ENCODE results near the gene LMAN1L. TPM values are rescaled to one million over a fixed set of nuclear protein-coding genes. Genes with fewer than 3 reads are reported as not detected.

Gene LMAN1L
- polyA plus RNA-seq, 1 donor (not counting 4 experiments of a cell fraction or from before 2014, with no cell fraction given): not detected

DNA sequence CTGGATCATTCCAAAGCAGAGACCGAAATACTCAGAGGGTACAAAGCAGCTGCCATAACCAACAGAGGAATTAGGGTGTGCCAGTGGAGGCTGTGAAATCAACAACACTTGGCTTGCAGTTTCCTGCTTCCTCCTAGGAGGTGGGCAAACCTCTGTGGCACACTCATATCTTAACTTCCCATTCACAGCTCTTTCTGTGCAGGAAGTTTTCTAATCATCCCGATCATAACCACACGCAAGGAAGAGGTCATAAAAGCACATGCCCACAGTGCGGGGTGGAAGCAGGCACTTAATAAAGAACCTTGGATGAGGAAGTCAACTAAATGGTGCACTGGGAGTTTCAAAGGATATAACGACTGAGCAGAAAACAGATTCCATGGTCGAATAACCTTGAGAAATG, 55.4 kb downstream of the LMAN1L start:
- TF ChIP-seq EZH2 (IDR thresholded peaks at IDR 0.05; ENCODE audit: low read length): no peak
- TF ChIP-seq, protein P1, sequence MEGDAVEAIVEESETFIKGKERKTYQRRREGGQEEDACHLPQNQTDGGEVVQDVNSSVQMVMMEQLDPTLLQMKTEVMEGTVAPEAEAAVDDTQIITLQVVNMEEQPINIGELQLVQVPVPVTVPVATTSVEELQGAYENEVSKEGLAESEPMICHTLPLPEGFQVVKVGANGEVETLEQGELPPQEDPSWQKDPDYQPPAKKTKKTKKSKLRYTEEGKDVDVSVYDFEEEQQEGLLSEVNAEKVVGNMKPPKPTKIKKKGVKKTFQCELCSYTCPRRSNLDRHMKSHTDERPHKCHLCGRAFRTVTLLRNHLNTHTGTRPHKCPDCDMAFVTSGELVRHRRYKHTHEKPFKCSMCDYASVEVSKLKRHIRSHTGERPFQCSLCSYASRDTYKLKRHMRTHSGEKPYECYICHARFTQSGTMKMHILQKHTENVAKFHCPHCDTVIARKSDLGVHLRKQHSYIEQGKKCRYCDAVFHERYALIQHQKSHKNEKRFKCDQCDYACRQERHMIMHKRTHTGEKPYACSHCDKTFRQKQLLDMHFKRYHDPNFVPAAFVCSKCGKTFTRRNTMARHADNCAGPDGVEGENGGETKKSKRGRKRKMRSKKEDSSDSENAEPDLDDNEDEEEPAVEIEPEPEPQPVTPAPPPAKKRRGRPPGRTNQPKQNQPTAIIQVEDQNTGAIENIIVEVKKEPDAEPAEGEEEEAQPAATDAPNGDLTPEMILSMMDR (optimal IDR thresholded peaks at IDR 0.05 in 1 of 3, IDR thresholded peaks at IDR 0.05 in 1 of 3, conservative IDR thresholded peaks at IDR 0.05 in 1 of 3; ENCODE audit: extremely low read depth in 1 of 3, insufficient read depth in 2 of 3, low read length in 3 of 3): no peak
- Histone ChIP-seq H3K4me1 (ENCODE audit: control insufficient read depth, extremely low read depth, insufficient read depth, low read length) (peaks cover 78% of the 10 kb centered on the region), H3K36me3 (ENCODE audit: control insufficient read depth in 2 of 2, extremely low read depth in 1 of 2, insufficient read depth in 2 of 2, low read length in 2 of 2) (peaks cover 0 to 3% of the 10 kb centered on the region in 2 experiments), H3K4me3 (ENCODE audit: control insufficient read depth in 2 of 3, extremely low read depth in 1 of 3, insufficient read depth in 2 of 3, low read depth in 1 of 3, low read length in 3 of 3) (no peak overlapping the region), H3K9me1 (ENCODE audit: control insufficient read depth, extremely low read depth, insufficient read depth, low read length) (peaks cover 8% of the 10 kb centered on the region), H2AFZ (ENCODE audit: control insufficient read depth, low read length) (no peak overlapping the region), H3K27me3 (ENCODE audit: control insufficient read depth, extremely low read depth, insufficient read depth, low read length) (no peaks in the 10 kb centered on the region), H4K20me1 (ENCODE audit: control insufficient read depth, extremely low read depth, insufficient read depth, low read length) (peaks cover 13% of the 10 kb centered on the region), H3K4me2 (ENCODE audit: control insufficient read depth, extremely low read depth, insufficient read depth, low read depth, low read length) (peak overlapping the region; percentile 9), H3K9me3 (ENCODE audit: control insufficient read depth, low read depth, low read length) (no peaks in the 10 kb centered on the region), H3K9ac (ENCODE audit: control insufficient read depth, extremely low read depth, insufficient read depth, low read length) (no peak overlapping the region), H3K27ac (ENCODE audit: control insufficient read depth, insufficient read depth, low read length) (no peak overlapping the region), H3K79me2 (ENCODE audit: control insufficient read depth, insufficient read depth, low read length) (peaks cover 58% of the 10 kb centered on the region)
- dilution Hi-C loops (cut with MboI; ENCODE audit: extremely low pct_ligation_motif_present, low sequenced_read_pairs): no loop called here
- DNase-seq (ENCODE audit: low read depth, low spot score) (no peak), FAIRE-seq (no peak)

DNA sequence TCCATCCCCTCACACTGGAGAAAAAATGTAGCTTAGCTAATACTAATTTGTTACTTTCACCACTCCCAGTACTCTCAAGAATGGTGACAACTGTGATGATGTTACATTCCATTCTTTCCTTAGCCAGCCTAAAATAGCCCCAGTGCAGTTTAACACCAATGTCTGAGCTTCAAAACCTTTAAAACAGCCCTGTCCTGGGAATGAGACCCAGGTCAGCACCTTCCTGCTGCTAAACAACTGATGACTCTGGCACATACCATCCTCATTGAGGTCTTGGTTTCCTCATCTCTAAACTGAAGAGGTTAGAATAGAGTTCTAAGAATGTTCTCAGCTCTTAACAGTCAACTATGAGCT, 56.7 kb downstream of the LMAN1L start:
- H3K9me1 ChIP-seq (ENCODE audit: control insufficient read depth, extremely low read depth, insufficient read depth, low read length): peaks cover 6% of the 10 kb centered on the region
- no peak overlapping the region for H2AFZ ChIP-seq (ENCODE audit: control insufficient read depth, low read length)
- no peak for DNase-seq (ENCODE audit: low read depth, low spot score)
- no peaks in the 10 kb centered on the region for H3K27me3 ChIP-seq (ENCODE audit: control insufficient read depth, extremely low read depth, insufficient read depth, low read length)
- peak overlapping the region; percentile 68 for H3K4me2 ChIP-seq (ENCODE audit: control insufficient read depth, extremely low read depth, insufficient read depth, low read depth, low read length)
- H3K9ac ChIP-seq (ENCODE audit: control insufficient read depth, extremely low read depth, insufficient read depth, low read length): no peak overlapping the region
- peaks cover 13% of the 10 kb centered on the region for H4K20me1 ChIP-seq (ENCODE audit: control insufficient read depth, extremely low read depth, insufficient read depth, low read length)
- TF ChIP-seq EZH2 (IDR thresholded peaks at IDR 0.05; ENCODE audit: low read length): no peak
- TF ChIP-seq, protein P1 (optimal IDR thresholded peaks at IDR 0.05 in 1 of 3, IDR thresholded peaks at IDR 0.05 in 1 of 3, conservative IDR thresholded peaks at IDR 0.05 in 1 of 3; ENCODE audit: extremely low read depth in 1 of 3, insufficient read depth in 2 of 3, low read length in 3 of 3): no peak
- dilution Hi-C loops (cut with MboI; ENCODE audit: extremely low pct_ligation_motif_present, low sequenced_read_pairs): no loop called here
- peaks cover 69% of the 10 kb centered on the region for H3K4me1 ChIP-seq (ENCODE audit: control insufficient read depth, extremely low read depth, insufficient read depth, low read length)
- no peak for FAIRE-seq
- no peak overlapping the region for H3K27ac ChIP-seq (ENCODE audit: control insufficient read depth, insufficient read depth, low read length)
- no peak overlapping the region for H3K4me3 ChIP-seq (ENCODE audit: control insufficient read depth in 2 of 3, extremely low read depth in 1 of 3, insufficient read depth in 2 of 3, low read depth in 1 of 3, low read length in 3 of 3)
- H3K36me3 ChIP-seq (ENCODE audit: control insufficient read depth in 2 of 2, extremely low read depth in 1 of 2, insufficient read depth in 2 of 2, low read length in 2 of 2): peaks cover 0 to 3% of the 10 kb centered on the region in 2 experiments
- no peaks in the 10 kb centered on the region for H3K9me3 ChIP-seq (ENCODE audit: control insufficient read depth, low read depth, low read length)
- H3K79me2 ChIP-seq (ENCODE audit: control insufficient read depth, insufficient read depth, low read length): peaks cover 57% of the 10 kb centered on the region
